WTC11 (cell line): ENCODE measurements around the gene SETMAR.

Experiments used
- CBFB ChIP-seq: sonication (generic); formaldehyde crosslinking; IDR thresholded peaks from 2 replicates; pipeline ENCODE4 v1.8.1; 2022; ENCODE audit warnings: mild to moderate bottlenecking, low read depth, missing genetic modification reagents
- CTCF ChIP-seq: fragments of 200-600 bp; IDR thresholded peaks from 2 replicates; pipeline ENCODE4 v1.8.0; 2022; ENCODE audit warnings: antibody characterized with exemption
- FOXK1 ChIP-seq: sonication (generic); formaldehyde crosslinking; IDR thresholded peaks from 2 replicates; pipeline ENCODE4 v1.8.0; 2022; ENCODE audit warnings: mild to moderate bottlenecking, moderate library complexity, missing genetic modification reagents
- NFATC4 ChIP-seq: fragments of 250-450 bp; sonication (Bioruptor Pico); IDR thresholded peaks from 2 replicates; pipeline ENCODE4 v1.9.0; 2021; ENCODE audit warnings: mild to moderate bottlenecking
- USF2 ChIP-seq: sonication (generic); formaldehyde crosslinking; IDR thresholded peaks from 2 replicates; pipeline ENCODE4 v1.8.1; 2023; ENCODE audit warnings: mild to moderate bottlenecking, missing genetic modification reagents, moderate library complexity
- ZNF317 ChIP-seq: sonication (generic); formaldehyde crosslinking; IDR thresholded peaks from 2 replicates; pipeline ENCODE4 v1.8.1; 2023; ENCODE audit warnings: low read depth, mild to moderate bottlenecking, moderate library complexity, missing genetic modification reagents, borderline replicate concordance
- ZNF423 ChIP-seq: fragments of 250-450 bp; sonication (Bioruptor Pico); IDR thresholded peaks from 2 replicates; pipeline ENCODE4 v2.1.2; 2022; ENCODE audit warnings: mild to moderate bottlenecking, moderate library complexity

- TF ChIP-seq FOXK1, result no peak
- TF ChIP-seq ZNF317 (CRISPR knock-in tag), result no peak
- TF ChIP-seq CTCF, result no peak
- TF ChIP-seq CBFB, result no peak
- no peak for TF ChIP-seq ZNF423 (CRISPR knock-in tag)
- no peak for TF ChIP-seq NFATC4 (CRISPR knock-in tag)
- no peak for TF ChIP-seq USF2 (CRISPR knock-in tag)
Observed at GRCh38 chr3:4338751-4339150, 35.6 kb downstream of the SETMAR start.
